ENCODE data around the gene TMEM144. TPM values are rescaled to one million over a fixed set of nuclear protein-coding genes. Genes with fewer than 3 reads are reported as not detected.

The TMEM144 gene
- total RNA-seq, 1 donor from 2014 or later, result 4.1 TPM

GRCh38 chr4:158202481-158202880 lies 7.8 kb upstream of the TMEM144 start:
- no peak for TF ChIP-seq CTCF (IDR thresholded peaks at IDR 0.05)
- TF ChIP-seq EZH2phosphoT487 (IDR thresholded peaks at IDR 0.05), result no peak
- TF ChIP-seq EZH2 (IDR thresholded peaks at IDR 0.05), result no peak
- Mint-ChIP-seq H3K36me3 (no peaks in the 10 kb centered on the region), H3K4me3 (no peak overlapping the region), H3K27me3 (ENCODE audit: insufficient read depth, low read depth) (peaks cover 3% of the 10 kb centered on the region), H3K27ac (no peak overlapping the region), H3K4me1 (no peaks in the 10 kb centered on the region), H3K9me3 (no peaks in the 10 kb centered on the region)
- H3K79me2 ChIP-seq (ENCODE audit: low read depth), result no peaks in the 10 kb centered on the region
- no peaks in the 10 kb centered on the region for H3K36me3 ChIP-seq
- no peaks in the 10 kb centered on the region for H3F3A ChIP-seq (ENCODE audit: low read depth)
- no peaks in the 10 kb centered on the region for H3K27me3 ChIP-seq
- H3K4me1 ChIP-seq, result no peaks in the 10 kb centered on the region
- no peaks in the 10 kb centered on the region for H4K20me1 ChIP-seq (ENCODE audit: low read depth)
- no peak overlapping the region for H3K4me2 ChIP-seq
- no peaks in the 10 kb centered on the region for H3K9me3 ChIP-seq (ENCODE audit: low read depth)
- no peak for DNase-seq (ENCODE audit: low spot score)
- H3K27ac ChIP-seq, result no peak overlapping the region
- no peak overlapping the region for H2AFZ ChIP-seq (replicated peaks)
- H3K4me3 ChIP-seq, result no peak overlapping the region
- no peak overlapping the region for H3K9ac ChIP-seq

- no peak for TF ChIP-seq EZH2phosphoT487 (IDR thresholded peaks at IDR 0.05)
- TF ChIP-seq CTCF (IDR thresholded peaks at IDR 0.05), result no peak
- no peak for TF ChIP-seq EZH2 (IDR thresholded peaks at IDR 0.05)
- Histone ChIP-seq H3K27me3 (no peaks in the 10 kb centered on the region), H3K4me2 (no peak overlapping the region), H3K9ac (no peak overlapping the region), H3K36me3 (no peaks in the 10 kb centered on the region), H3K4me1 (no peaks in the 10 kb centered on the region), H3K27ac (no peak overlapping the region), H3K9me3 (ENCODE audit: low read depth) (no peaks in the 10 kb centered on the region), H3K79me2 (ENCODE audit: low read depth) (no peaks in the 10 kb centered on the region), H3K4me3 (no peak overlapping the region), H4K20me1 (ENCODE audit: low read depth) (no peaks in the 10 kb centered on the region), H3F3A (ENCODE audit: low read depth) (no peaks in the 10 kb centered on the region), H2AFZ (replicated peaks) (no peak overlapping the region)
- DNase-seq (ENCODE audit: low spot score), result no peak
- no peaks in the 10 kb centered on the region for H3K4me1 Mint-ChIP-seq
- H3K27ac Mint-ChIP-seq, result no peak overlapping the region
- H3K4me3 Mint-ChIP-seq, result no peak overlapping the region
- no peaks in the 10 kb centered on the region for H3K36me3 Mint-ChIP-seq
- H3K9me3 Mint-ChIP-seq, result no peaks in the 10 kb centered on the region
- H3K27me3 Mint-ChIP-seq (ENCODE audit: insufficient read depth, low read depth), result peaks cover 3% of the 10 kb centered on the region
These were observed 6.8 kb upstream of the TMEM144 start for GRCh38 chr4:158203436-158203835.

- Histone ChIP-seq H3K27ac (no peak overlapping the region), H3K27me3 (no peaks in the 10 kb centered on the region), H3K9ac (no peak overlapping the region)
These were observed 6.4 kb upstream of the TMEM144 start for GRCh38 chr4:158203929-158204328.

More at GRCh38 chr4:158203929-158204328, 6.4 kb upstream of the TMEM144 start:
- Histone ChIP-seq H3K36me3 (no peaks in the 10 kb centered on the region), H3K79me2 (ENCODE audit: low read depth) (no peaks in the 10 kb centered on the region), H2AFZ (replicated peaks) (no peak overlapping the region), H3K4me2 (no peak overlapping the region), H3K4me1 (no peaks in the 10 kb centered on the region), H4K20me1 (ENCODE audit: low read depth) (no peaks in the 10 kb centered on the region), H3K9me3 (ENCODE audit: low read depth) (no peaks in the 10 kb centered on the region), H3K4me3 (no peak overlapping the region), H3F3A (ENCODE audit: low read depth) (no peaks in the 10 kb centered on the region)
- Mint-ChIP-seq H3K4me3 (no peak overlapping the region), H3K27me3 (ENCODE audit: insufficient read depth, low read depth) (peaks cover 2% of the 10 kb centered on the region), H3K36me3 (no peaks in the 10 kb centered on the region), H3K4me1 (no peaks in the 10 kb centered on the region), H3K27ac (no peak overlapping the region), H3K9me3 (no peaks in the 10 kb centered on the region)
- no peak for DNase-seq (ENCODE audit: low spot score)
- TF ChIP-seq EZH2phosphoT487 (IDR thresholded peaks at IDR 0.05) (no peak), CTCF (IDR thresholded peaks at IDR 0.05) (no peak), EZH2 (IDR thresholded peaks at IDR 0.05) (no peak)

All from neural progenitor cell (in vitro differentiated cells).